ENCODE results near the gene GRID1. TPM values are rescaled to one million over a fixed set of nuclear protein-coding genes. Genes with fewer than 3 reads are reported as not detected.

Gene GRID1
- total RNA-seq, 1 experiment from 2014 or later = 5.6 TPM

GRCh38 chr10:86068231-86069054 is 298.2 kb downstream of the GRID1 start:
- ChIA-PET POLR2A (no interaction called here), CTCF (no interaction called here), RAD21 (ENCODE audit: low non-redundant PET in 1 of 2, low total read pairs in 2 of 2, uncharacterized antibody in 2 of 2, unreplicated experiment in 2 of 2) (no interaction called here)
- H3K36me3 ChIP-seq (ENCODE audit: control insufficient read depth in 1 of 2, insufficient read depth in 2 of 2, low read length in 2 of 2) = no peaks in the 10 kb centered on the region
- no peaks in the 10 kb centered on the region for H4K20me1 ChIP-seq (ENCODE audit: insufficient read depth)
- no peaks in the 10 kb centered on the region; the same call in 1 of the 2 replicates for H3K27me3 ChIP-seq (ENCODE audit: insufficient read depth, low read length)
- no TSS peak for BruUV-seq (replicated peaks)
- H3K27ac ChIP-seq (ENCODE audit: low read depth, low read length) = no peak overlapping the region
- no peaks in the 10 kb centered on the region for H3K9me2 ChIP-seq (ENCODE audit: insufficient read depth)
- TF ChIP-seq, protein P1, sequence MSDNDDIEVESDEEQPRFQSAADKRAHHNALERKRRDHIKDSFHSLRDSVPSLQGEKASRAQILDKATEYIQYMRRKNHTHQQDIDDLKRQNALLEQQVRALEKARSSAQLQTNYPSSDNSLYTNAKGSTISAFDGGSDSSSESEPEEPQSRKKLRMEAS (IDR thresholded peaks at IDR 0.05) = no peak
- no peak for TF ChIP-seq ZNF274 (IDR thresholded peaks at IDR 0.05; ENCODE audit: low read depth, low read length)
- TF ChIP-seq, protein P2, sequence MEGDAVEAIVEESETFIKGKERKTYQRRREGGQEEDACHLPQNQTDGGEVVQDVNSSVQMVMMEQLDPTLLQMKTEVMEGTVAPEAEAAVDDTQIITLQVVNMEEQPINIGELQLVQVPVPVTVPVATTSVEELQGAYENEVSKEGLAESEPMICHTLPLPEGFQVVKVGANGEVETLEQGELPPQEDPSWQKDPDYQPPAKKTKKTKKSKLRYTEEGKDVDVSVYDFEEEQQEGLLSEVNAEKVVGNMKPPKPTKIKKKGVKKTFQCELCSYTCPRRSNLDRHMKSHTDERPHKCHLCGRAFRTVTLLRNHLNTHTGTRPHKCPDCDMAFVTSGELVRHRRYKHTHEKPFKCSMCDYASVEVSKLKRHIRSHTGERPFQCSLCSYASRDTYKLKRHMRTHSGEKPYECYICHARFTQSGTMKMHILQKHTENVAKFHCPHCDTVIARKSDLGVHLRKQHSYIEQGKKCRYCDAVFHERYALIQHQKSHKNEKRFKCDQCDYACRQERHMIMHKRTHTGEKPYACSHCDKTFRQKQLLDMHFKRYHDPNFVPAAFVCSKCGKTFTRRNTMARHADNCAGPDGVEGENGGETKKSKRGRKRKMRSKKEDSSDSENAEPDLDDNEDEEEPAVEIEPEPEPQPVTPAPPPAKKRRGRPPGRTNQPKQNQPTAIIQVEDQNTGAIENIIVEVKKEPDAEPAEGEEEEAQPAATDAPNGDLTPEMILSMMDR (IDR thresholded peaks at IDR 0.05 in 2 of 3, conservative IDR thresholded peaks at IDR 0.05 in 1 of 3; ENCODE audit: borderline replicate concordance in 1 of 3, insufficient read depth in 1 of 3, low read depth in 2 of 3, low read length in 2 of 3) = no peak
- TF ChIP-seq SRF (IDR thresholded peaks at IDR 0.05; ENCODE audit: low read depth) = no peak
- no peak for TF ChIP-seq POLR2A (IDR thresholded peaks at IDR 0.05; ENCODE audit: borderline replicate concordance, extremely low read depth, insufficient read depth, insufficient read length)
- no peak for TF ChIP-seq ELF1 (IDR thresholded peaks at IDR 0.05; ENCODE audit: borderline replicate concordance, low read depth)
- TF ChIP-seq REST (IDR thresholded peaks at IDR 0.05; ENCODE audit: low read depth) = no peak
- peak; percentile 15; the same call in 1 of the 2 replicates for TF ChIP-seq RAD21 (IDR thresholded peaks at IDR 0.05; ENCODE audit: low read depth)
- H3K9me3 ChIP-seq (ENCODE audit: control insufficient read depth in 1 of 2, insufficient read depth in 1 of 2, low read depth in 1 of 2, low read length in 2 of 2) = no peaks in the 10 kb centered on the region
- H2AFZ ChIP-seq (ENCODE audit: low read depth, low read length, poor library complexity, severe bottlenecking) = no peak overlapping the region
- intact Hi-C loops (cut with micrococcal nuclease) = no loop called here
- H3K9ac ChIP-seq (ENCODE audit: low read length) = no peak overlapping the region
- no peaks in the 10 kb centered on the region for H3K79me2 ChIP-seq (ENCODE audit: insufficient read depth, low read length)
- no peak for DNase-seq (ENCODE audit: low read depth, low spot score)
- no peak overlapping the region for H3K4me2 ChIP-seq (ENCODE audit: low read length)
- no peak for ATAC-seq
- no peaks in the 10 kb centered on the region; a peak in 1 of 4 replicates for H3K4me1 ChIP-seq (ENCODE audit: control insufficient read depth in 1 of 2, insufficient read depth in 2 of 2, low read length in 2 of 2)
- no peak overlapping the region for H3K4me3 ChIP-seq (replicated peaks in 1 of 2; ENCODE audit: low read depth in 1 of 2, low read length in 2 of 2)

Data from HCT116 (cell line).